Gastroesophageal sphincter (tissue), 3 donors: ENCODE data around the gene AGO3.

ENCODE experiments used
- EP300 ChIP-seq: sonication (generic); formaldehyde crosslinking; IDR thresholded peaks from one replicate; pipeline ENCODE4 v1.6.1; 2017; ENCODE audit warnings: antibody characterized with exemption, mild to moderate bottlenecking
- POLR2A ChIP-seq, 2 donors: fragments of 450-650 bp; IDR thresholded peaks; one replicate each; pipeline ENCODE4 v1.6.1; 2017; ENCODE audit warnings: antibody characterized with exemption in 2 of 2, mild to moderate bottlenecking in 2 of 2, moderate library complexity in 1 of 2
- TF ChIP-seq, protein P1 (sequence below), 4 experiments: fragments of 200-600 bp in 2 of 4; fragments of 450-650 bp in 2 of 4; sonication (generic) in 1 of 4; IDR thresholded peaks; one replicate each; pipeline ENCODE4 v1.5.1; 2017 to 2019; ENCODE audit warnings: antibody characterized with exemption in 4 of 4, mild to moderate bottlenecking in 2 of 4, moderate library complexity in 2 of 4

GRCh38 chr1:35968396-35968795, 37.5 kb downstream of the AGO3 start:
- TF ChIP-seq POLR2A (IDR thresholded peaks at IDR 0.05) (no peak), EP300 (no peak)
- TF ChIP-seq, protein P1, sequence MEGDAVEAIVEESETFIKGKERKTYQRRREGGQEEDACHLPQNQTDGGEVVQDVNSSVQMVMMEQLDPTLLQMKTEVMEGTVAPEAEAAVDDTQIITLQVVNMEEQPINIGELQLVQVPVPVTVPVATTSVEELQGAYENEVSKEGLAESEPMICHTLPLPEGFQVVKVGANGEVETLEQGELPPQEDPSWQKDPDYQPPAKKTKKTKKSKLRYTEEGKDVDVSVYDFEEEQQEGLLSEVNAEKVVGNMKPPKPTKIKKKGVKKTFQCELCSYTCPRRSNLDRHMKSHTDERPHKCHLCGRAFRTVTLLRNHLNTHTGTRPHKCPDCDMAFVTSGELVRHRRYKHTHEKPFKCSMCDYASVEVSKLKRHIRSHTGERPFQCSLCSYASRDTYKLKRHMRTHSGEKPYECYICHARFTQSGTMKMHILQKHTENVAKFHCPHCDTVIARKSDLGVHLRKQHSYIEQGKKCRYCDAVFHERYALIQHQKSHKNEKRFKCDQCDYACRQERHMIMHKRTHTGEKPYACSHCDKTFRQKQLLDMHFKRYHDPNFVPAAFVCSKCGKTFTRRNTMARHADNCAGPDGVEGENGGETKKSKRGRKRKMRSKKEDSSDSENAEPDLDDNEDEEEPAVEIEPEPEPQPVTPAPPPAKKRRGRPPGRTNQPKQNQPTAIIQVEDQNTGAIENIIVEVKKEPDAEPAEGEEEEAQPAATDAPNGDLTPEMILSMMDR (IDR thresholded peaks at IDR 0.05): no peak
